NCI-H2227 treated with DMSO at 0.1 percent for 48 hours (cell line): ENCODE results near the gene SRD5A1.

ENCODE experiments used
- DNase-seq: peaks from one replicate; lab custom pipeline; 2025; lab: John Stamatoyannopoulos, UW

The SRD5A1 gene

DNA sequence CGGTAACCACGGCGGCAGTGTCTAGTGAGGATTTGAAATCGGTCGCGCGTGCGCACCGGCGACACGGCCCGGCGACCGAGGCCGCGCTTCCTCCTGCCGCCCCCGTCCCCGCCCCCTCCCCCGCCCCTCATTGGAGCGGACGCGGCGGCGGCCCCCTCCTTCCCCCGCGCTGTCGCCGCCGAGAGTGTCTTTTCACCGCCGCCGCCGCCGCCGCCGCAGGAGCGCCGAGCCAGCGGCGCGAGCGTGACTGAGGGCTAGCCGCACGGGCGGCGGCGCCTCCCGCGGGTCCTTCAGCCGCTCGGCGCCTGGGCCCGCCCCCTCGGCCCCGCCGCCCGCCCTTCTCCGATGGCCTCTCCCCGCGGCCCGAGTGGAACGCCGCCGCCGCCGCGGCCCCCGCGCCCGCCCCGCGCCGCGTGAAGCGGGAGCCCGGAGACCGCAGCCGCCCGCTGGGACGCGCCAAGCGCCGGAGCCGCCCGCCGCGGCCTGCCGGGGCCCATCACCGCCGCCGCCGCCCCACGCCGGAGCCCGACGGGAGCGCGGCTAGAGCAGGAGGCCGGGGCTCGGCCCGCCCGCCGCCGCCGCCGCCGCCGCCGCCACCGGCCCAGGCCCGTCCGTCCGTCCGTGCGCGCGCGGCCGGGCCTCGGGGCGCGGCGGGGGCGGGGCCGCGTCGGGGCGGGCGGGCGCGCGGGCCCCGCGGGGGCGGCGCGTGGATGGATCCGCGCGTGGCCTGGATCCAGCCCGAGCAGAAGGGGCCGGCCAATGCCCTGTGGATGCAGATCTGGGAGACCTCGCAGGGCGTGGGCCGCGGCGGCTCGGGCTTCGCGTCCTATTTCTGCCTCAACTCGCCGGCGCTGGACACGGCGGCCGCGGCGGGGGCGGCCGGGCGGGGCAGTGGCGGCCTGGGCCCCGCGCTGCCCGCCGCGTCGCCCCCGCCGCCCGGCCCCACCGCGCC is 80.3 kb downstream of the SRD5A1 start, which contains the start of gene TENT4A:
TSS of gene TENT4A (plus strand) at position 159 of the 952 bp plus-strand sequence. CDS start at position 711, 552 bp downstream.
- DNase-seq, result no peak

DNA sequence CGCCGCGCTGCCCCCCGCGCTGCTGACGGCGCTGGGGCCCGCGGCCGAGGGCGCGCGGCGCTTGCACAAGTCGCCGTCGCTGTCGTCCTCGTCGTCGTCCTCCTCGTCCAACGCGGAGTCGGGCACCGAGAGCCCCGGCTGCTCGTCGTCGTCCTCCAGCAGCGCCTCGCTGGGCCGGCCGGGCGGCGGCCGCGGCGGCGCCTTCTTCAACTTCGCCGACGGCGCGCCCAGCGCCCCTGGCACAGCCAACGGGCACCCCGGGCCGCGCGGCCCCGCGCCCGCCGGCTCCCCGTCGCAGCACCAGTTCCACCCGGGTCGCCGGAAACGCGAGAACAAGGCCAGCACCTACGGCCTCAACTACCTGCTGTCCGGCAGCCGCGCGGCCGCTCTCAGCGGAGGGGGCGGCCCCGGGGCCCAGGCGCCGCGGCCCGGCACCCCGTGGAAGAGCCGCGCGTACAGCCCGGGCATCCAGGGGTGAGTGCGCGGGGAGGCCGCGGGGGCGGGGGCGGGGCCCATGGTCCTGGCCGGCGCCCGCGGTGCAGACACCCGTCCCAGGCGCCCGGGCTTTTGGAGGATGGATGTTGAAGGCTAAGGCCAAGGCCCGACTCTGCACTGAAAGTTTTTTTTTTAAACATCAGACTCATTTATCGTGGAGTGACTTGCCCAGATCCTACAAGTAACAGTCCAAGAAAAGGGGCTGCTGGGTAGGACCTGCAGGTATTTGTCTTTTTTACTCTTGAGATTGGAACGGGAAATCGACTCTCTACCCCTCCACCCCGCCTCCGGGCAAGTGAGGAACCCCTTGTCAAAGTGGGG is 81.2 kb downstream of the SRD5A1 start:
- DNase-seq, result no peak

DNA sequence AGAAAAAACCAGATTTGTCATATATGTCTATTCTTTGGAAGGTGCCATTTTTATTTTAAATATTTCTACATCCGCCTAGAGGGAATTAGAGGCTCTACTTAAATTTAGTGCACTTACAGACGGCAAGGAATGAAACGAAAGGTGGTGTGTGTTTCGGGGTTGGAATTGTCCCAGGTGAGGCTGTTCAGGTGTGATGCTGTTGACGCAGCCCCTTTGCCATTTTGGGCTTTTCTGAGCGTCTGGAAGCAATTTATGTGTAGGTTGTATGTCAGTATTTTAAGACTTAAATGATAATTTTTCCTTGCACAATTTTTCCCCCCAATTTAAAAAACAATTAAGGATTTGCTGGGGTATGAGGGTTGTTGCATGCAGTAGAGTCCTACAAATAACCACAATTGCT is 82.0 kb downstream of the SRD5A1 start:
- DNase-seq, result no peak

DNA sequence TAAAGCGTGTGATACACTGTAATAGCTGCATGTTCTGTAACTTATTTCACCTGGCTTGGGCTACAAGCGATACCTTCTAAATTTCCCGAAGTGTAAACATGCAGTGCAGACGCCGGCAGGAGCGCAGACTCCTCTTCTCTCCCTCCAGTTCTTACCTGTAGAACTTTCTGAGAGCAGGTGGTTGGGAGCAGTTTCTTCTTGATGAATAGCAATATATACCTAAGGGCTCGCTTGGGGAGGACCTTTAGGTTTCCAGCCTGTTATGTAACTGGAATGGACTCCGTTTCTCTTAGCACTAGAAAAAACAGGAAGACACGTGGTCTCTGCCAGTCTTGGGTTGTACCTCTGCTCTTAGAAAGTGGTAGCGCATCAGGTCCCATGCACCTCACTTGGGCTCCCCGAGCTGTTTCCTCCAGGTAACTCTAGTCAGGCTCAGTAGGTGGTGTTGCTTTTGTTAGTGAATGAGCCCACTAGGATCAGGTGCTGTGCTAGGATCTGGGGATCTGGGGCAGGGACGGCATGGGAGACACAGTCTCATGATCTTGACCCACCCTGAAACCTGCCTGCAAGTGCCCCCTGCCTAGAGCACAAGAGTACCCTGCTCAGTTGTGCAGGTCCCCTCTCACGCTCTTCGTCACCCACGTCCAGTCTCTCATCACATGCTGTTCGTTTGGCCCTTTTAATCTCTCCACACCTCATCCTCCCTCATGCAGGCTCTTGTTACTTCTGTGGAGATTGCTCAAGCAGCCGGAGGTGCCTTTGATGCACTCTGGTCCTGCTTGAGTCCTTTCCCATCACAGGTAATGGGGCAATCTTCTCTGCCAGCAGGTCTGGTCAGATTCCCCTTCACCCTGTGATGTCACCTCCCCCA is 82.8 kb downstream of the SRD5A1 start:
- DNase-seq, result no peak

DNA sequence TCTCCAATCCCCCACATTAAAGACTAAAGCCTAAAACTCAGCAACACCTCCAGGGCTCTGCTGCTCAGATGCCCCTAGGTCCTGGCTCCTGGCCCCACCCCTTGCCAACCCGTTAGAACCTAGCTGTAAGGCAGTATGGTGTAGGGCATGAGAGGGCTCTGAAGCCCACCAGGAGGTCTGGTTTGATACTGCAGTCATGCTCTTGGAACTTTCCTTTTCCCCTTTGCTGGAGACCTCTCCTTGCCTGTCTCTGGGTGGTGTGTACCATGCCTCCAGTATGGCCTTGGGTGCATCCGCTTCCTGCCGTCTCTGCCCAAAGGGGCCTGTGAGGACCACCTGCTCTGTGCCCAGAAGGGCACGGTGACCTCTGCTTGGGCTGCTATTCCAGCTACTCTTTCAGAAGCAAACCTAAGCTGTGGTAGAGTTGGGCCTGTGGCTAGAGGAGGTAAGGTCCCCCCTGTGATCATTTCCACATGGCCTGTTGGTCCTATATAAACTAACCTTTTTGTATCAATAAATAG is 83.4 kb downstream of the SRD5A1 start:
- no peak for DNase-seq

DNA sequence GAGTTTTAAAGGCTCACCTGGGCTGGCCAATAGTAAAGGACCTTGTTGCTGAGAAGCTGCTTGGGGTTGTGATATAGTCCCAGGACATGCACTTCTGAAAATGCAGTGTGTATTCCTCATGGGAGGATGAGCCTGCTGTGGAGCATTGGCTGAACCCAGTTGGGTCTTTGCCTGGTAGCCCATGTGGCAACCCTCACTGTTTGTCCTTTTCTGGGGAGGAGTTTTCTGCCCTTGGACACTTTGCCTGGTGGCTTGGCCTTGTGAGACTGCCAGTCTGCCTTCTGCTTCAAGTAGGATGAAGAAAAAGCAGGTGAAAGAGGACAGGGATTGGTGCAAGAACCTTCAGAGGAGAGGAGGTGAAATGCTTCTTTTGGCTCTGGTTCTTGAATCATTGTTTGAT is 84.0 kb downstream of the SRD5A1 start:
- no peak for DNase-seq

DNA sequence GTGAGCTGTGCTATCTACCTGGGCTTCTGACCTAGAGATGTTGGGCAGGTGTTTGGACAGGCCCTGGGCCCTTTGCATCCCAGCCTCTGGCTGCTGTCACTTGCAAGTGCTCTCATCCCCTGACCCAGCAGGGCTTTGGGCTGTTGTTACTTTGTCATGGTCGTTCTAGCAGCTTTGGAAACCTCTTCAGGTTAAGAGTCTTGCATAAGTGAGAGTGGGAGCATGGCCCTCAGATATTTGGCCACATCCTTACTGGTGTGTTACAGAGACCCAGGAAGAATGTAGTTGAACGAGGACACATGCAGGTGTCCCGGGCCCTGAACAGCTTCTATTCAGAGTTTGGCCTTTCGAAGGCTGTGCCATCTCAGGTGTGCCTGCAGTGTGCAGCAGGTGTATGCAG is 84.4 kb downstream of the SRD5A1 start:
- DNase-seq, result no peak

DNA sequence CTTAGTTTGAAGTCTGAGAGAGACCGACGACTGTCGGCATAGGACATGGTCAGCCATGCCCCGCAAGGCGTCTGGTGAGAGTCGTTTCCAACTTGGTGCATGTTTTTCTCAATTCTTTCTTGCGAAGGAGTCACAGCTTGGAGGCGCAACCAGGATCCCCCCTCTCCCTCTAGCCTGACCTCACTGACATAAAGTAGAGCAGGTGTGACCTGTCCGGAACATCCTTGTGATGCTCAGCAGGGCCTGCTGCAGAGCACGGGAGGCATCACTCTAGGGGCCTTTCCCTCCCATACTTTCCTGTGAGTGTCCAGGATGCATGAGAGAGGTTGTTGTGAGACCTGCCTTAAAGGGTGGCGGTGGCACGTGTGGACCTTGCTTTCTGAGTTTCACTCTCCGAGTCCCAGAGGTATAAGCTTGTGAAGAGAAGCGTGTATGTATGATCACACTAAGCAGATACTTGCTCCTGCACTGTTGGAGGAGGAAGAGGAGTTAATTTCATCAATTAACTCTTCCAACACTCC is 85.0 kb downstream of the SRD5A1 start:
- no peak for DNase-seq

DNA sequence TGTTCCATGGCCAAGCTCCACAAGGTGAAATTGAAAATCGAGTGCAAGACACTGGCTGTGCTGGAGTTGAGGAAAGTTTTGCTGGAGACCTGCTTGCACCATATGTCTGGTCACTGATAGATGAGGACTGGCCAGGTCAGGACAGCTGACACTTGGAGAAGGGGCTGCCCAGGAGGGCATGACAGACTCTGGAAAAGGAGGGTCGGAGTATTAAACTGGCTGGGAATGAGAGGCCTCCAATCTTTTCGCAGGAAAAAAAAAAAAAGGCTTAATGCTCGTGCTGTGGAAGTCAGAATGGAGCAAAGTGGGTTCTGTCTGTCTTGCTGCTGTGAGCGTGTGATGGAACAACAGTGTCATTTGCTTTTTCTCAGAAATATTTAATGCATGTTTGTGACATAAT is 85.5 kb downstream of the SRD5A1 start:
- no peak for DNase-seq

DNA sequence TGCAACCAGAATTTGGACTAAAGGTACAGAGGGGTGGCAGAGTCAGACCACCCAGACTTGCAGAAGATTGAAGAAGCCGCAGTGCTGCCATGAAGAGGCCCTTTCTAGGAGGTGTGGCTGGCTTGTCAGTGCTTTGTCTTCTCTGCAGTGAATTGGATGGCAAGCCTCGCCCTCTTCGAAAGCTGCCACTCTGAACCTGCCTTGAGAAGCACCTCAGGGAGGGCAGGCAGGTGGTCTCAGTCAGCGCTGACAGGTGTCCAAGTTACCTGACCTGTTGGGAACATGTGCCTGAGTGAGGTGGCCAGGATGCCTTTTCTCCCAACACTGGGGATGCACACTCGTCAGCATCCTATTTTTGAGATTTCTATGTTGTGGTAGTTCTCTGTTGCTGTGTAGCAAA is 86.2 kb downstream of the SRD5A1 start:
- DNase-seq, result no peak

DNA sequence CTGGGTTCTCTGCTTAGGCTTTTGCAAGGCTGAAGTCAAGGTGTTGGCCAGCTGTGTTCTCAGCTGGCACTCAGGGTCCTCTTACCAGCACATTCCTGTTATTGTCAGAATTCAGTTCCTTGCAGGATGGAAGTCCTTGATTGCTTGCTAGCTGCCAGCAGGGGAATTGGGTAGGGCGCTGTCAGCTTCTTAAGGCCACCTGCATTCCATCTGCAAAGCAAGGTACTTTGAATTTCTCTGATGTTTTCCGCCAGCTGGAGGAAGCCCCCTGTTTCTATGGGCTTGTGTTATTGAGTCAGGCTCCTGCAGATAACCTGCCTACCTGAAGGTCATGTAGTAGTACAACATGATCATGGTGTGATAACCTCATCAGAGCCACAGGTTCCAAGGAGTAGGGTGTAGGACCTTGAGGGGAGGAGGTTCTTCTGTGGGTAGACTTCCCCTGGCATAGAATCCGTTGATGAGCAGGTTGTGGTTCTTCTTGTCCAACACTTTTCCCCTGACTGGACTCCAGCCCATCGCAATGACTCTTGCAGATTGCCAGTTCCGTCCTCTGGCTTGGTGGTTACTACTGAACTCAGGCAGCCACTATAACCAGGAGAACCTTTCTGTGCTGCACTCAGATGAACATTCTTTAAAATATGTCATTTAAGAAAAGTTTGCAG is 86.8 kb downstream of the SRD5A1 start:
- DNase-seq, result no peak

DNA sequence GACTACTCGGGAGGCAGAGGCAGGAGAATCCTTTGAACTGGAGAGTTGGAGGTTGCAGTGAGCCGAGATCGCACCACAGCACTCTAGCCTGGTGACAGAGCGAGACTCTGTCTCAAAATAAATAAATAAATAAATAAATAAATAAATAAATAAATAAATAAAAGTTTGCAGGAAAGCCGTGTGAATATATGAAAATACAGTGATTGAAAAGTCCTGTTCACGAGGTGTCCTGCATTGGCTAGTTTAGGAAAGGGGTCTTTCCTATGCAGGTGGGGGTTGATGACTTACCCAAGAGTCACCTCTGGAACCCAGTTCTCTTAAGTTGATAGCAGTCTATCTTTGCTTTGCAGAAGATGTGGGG is 87.3 kb downstream of the SRD5A1 start:
- no peak for DNase-seq

DNA sequence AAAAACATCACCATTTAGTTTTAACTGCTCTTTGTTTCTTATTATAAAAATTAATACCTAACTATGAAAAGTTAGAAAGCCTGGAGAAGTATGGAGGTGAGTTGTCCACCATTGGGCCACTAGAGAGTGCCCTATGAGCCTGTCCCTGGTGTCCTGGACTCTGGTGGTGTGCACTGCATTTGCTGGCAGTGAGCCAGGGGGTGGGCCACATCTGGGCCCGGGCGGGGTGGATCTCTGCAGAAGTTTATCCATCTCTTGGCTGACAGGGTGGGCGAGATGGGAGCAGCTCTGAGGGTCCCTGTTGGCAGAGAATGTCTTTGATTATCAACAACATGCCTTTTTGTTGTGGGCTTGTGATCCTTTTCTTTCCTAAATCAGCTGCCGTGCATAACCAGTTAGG is 88.2 kb downstream of the SRD5A1 start:
- no peak for DNase-seq

DNA sequence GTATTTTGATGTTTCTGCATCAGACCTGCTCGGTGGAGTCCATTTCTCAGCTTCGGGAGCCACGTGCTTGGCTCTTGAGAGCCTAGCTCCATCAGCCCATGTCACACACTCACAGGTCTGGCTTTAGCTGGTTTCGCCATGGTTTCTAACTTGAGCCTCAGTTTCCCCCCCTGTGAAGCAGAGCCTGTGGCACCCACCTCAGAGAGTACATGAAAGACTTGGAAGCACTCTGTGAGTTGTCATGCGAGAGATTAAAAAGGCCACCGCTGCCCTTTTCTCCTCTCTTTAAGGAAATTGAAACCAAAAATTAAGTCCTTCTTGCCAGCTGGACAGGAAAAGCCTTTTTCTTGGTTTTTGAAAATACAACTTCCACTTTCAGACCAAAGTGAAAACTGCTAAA is 88.8 kb downstream of the SRD5A1 start:
- DNase-seq, result no peak

DNA sequence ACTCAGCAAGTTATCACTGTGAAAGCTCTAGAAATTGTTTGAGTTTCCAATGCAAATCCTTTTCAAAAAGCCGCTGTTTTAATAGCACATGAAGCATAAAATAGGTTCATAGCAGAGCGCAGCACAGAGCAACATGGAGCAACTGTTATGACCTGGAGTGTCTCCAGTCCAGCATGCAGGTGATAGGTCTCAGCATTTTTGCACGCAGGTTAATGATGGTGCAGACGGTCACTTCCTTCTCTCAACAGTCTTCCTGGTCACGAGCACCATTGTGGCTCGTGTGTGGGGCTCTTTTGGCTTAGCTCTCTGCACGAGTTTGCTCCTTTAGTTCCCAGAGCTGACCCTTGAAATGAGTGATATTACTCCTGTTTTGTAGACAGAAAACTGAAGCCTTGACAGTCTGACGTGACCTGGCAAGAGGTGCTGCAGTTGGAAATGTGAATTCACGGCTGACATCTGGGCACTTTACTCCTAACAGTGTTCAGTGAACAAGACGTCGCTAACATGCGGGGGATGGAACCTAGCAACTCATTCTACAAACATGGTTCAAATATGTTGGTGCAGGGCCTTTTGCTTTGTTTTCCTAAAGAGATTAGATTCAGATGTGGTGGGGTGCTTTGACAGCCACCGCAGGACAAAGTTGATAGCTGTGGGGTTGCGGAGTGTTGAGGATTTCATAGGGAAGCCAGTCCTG is 90.0 kb downstream of the SRD5A1 start:
- DNase-seq, result no peak

DNA sequence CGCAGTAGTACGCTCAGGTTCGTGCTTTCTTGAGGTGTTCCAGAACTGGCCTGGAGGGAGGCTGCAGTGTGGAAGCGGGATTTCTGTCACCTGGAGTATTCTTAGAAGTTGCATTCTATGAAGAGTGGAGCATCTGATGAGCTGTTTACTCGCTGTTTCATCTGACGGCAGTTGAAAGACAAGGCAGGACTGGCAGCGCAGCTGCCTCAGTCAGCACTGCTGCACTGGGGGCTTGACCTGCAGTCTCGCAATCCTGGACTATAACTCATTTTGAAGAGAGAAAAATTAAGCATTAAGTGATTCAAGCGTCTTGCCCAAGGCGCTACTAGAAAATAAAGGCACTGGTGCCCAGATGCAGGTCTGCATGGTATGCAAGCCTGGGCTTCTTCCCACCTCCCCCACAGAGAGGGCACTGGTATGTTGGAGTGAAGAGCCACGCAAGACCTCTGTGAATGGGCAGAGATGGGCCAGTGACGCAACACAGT is 90.6 kb downstream of the SRD5A1 start:
- no peak for DNase-seq
